GM18868 (cell line): Measurements from ENCODE around the gene ALPK1.
"Not testable (repeated sequence)": the region's sequence is repeated elsewhere in the genome, so short reads cannot be mapped to it uniquely, and the experiment has no call there.

Source experiments
- ATAC-seq: cut with Tn5 transposase; IDR thresholded peaks from one replicate; pipeline ENCODE4 v1.9.1; 2021; ENCODE audit warnings: mild to moderate bottlenecking, moderate library complexity; ENCODE audit not compliant: unreplicated experiment

ALPK1 gene

DNA sequence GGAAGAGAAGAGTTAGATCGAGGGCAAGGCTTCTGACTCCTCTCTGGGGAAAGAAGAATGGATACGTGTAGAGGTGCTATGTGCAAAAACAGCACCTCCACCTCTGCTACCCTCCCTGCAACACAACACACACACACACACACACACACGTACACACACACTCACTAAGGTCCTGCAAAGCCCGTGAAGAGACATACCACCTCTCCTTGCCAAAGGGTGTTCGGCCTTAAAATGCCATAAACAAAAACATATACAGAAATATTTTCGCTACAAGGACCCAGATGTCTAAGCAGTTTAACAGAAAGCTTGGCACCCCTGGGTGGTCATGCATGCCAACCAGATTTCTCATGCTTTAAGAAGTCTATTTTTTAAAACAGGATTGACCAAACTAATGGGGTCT is 13.0 kb upstream of the ALPK1 start:
- no peak for ATAC-seq

DNA sequence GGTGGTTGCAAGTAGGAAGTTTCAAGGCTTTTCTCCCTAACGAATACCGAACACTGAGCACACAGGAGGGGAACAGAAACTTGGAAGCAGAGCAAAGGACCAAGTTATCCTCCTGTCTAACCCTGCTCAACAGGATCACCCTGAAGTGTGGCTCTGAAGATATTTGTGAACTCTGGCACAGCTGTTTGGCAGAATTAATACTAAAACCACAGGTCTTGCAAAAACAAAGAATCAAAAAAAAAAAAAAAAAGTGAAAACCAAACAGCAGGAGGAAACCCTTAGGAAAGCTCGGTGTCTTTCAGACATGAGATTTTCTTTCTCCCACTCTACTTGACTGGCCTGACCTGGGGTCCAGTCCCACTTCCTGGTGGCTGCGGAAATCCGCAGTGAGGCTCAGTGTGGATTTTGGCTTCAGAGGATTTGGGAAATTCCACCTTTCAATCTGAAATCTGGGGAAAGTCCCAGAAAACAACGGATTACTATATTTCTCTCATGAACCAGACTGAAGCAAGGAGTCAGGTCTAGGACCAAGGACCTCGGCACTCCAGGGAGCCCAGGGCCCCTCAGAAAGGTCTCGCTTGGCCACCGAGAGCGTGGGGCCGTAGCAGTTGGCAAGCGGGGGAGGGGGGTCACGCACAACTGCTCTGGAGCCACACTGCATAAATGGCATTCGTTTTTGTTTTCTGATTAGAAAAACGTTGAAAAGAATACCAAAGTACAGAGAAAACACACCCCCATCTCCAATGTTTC is 12.3 kb upstream of the ALPK1 start:
- no peak for ATAC-seq

DNA sequence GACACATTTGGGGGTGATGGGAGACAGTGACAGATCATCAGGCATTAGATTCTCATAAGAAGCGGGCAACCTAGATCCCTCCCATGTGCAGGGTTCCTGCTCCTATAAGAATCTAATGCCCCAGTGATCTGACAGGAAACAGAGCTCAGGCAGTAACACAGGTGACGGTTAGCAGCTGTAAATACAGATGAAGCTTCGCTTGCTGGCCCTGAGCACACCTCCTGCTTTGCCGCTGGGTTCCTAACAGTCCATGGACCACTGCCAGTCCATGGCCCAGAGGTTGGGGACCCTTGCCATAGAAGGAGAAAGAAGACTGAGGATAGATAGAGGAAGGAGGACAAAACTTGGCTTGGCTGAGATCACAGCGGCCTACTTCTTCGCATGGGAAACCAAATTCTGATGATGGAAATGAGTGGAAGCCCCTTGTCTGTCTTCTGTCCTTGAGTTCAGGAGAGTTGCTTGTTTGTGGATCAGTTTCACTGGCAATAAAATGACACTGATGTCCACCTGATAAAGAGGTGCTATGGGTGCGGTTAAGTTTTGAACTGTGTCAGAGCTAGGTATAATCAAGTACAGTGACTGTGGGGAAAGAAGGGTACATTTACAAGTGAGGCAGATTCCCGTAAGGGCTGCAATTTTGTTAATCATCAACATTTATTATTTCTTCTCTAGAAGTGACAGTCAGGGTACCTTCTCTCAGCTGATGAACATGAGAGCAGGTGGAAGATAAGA is 9.7 kb upstream of the ALPK1 start:
- ATAC-seq, result peak; percentile 27

GRCh38 chr4:112288455-112288854 is 8.7 kb upstream of the ALPK1 start:
- peak; percentile 29 for ATAC-seq

DNA sequence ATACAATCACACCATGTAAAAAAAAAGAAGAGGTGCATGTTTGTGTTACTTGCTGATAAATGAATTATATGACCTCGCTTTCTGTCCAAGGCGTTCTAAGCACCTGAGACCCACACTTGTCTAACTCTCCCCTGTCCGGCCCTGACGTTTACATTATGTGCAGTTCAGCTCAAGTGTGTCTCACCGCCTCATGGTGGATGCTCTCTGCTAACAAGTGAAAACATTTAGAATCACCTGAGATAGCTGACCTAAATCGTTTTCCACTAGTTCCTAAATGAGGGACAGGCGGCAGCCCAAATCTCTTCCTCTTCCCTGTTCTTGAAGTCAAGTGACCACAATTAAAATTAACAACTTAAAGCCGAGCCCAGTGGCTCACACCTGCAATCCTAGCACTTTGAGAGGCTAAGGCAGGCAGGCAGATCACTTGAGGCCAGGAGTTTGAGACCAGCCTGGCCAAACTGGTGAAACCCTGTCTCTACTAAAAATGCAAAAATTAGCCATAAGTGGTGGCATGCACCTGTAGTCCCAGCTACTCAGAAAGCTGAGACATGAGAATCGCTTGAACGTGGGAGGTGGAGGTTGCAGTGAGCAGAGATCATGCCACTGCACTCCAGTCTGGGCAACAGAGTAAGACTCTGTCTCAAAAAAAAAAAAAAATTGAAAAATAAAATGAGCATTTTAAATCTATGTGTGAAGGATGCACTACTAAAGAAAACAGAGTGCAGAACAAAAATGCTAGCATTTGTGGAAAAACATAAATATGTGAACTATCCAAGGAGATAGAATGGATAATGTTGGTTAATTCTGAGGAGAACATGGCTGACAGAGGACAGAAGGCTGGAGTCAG is 7.5 kb upstream of the ALPK1 start:
- no peak for ATAC-seq

DNA sequence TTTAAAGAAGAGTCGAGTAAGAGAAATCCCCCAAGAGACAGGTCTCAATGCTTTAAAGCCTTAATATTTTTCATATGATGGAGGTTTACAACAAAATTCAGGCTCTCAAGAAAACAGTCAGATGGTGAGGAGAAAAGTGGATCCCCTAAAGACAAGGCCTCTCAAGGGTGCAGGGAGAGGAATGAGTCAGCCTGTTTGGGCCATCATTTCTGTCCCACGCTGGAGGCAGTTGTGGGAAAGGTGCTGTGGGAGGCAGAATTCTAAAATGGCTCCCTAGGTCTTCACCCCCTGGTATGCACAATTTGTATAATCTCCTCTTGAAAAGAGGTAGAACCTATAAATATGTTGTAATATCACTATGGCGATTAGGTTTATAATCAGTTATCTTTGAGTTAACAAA is 6.8 kb upstream of the ALPK1 start:
- peak; percentile 34 for ATAC-seq

DNA sequence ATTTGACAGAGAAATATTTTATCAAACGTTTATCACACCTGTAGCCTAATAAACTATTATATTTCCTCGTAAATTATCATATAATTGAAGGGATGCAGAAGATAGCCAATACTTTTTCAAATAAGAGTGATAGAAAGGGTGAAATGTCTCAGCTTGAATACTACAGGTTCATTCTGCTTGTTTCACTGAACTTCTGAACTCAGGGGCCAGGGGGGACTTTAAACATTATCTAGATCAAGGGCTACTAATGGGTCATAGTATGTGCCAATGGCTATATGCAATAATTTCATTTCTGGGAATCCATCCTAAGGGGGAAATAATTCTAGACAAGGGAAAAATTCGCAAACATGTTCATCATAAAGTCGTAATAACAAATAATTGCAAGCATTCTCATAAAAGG is 2.6 kb downstream of the ALPK1 start:
- ATAC-seq, result no peak

GRCh38 chr4:112302320-112303274 is 5.4 kb downstream of the ALPK1 start:
- peak; percentile 61 for ATAC-seq

- ATAC-seq, result not testable (repeated sequence)
Measured at GRCh38 chr4:112305477-112305876, 8.3 kb downstream of the ALPK1 start.

GRCh38 chr4:112309263-112309791 is 12.2 kb downstream of the ALPK1 start:
- ATAC-seq, result not testable (repeated sequence)

GRCh38 chr4:112311516-112311915 is 14.3 kb downstream of the ALPK1 start:
- no peak for ATAC-seq

DNA sequence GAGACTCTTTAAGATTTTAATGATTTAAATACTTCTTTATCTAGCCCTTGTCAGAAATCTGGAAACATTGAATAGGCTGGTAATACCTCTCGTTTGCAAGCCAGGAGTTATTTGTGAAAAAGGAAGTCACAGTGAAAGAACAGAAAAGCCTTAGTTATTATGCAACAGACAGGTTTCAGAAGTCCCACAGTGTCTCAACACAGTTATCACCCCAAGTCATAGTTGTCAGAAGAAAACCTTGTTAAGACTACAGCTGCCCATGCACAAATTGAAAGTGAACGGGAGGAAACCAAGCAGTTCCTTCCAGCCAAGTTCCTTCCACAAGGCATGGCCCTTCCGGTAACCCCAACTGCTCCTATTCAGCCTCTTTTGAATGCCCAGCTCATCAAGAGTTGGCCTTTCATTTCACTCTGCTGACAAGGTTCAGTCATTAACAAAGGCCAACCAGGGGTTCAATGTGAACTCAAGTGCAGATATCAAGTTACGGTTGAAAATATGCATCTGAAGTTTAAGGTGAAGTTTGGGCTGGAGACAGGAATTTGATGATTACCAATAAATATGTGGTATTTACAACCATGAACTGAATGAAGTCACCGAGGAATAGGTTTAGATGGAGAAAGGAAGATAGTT is 15.6 kb downstream of the ALPK1 start:
- peak; percentile 95 for ATAC-seq

- no peak for ATAC-seq
Measured at GRCh38 chr4:112315446-112315845, 18.3 kb downstream of the ALPK1 start.

- ATAC-seq, result no peak
Measured at GRCh38 chr4:112316360-112316759, 19.2 kb downstream of the ALPK1 start.

- peak; percentile 91 for ATAC-seq
Measured at GRCh38 chr4:112318239-112319142, 21.3 kb downstream of the ALPK1 start.

GRCh38 chr4:112321776-112322684 is 24.9 kb downstream of the ALPK1 start:
- no peak for ATAC-seq

- no peak for ATAC-seq
Measured at GRCh38 chr4:112322866-112323265, 25.7 kb downstream of the ALPK1 start.

DNA sequence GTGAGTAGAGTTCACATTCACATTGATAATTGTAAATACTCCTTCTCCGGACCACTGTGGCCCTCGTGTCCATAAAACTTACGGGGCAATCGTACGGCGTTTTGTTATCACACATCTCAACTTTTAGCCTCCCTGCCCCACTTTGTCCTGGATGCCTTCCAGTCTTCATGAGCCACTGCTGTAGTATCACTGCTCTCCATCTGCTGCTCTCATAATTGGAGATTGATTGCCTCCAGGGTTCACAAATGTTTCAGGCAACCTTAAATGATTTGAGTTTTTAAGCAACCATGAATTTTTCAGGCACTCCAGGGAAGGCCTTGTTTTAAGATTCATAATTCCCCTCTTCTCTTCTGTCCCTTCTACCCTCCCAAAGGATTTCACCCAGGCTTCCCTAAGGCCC is 28.4 kb downstream of the ALPK1 start:
- no peak for ATAC-seq
